HG03135 (cell line): ENCODE data around the gene PHYHD1.
A peak's percentile ranks its signal among the peaks of the same experiment; 100 is the strongest.

Experiments used
- ATAC-seq: cut with Tn5 transposase; IDR thresholded peaks from one replicate; pipeline ENCODE4 v1.9.1; 2021; ENCODE audit warnings: mild to moderate bottlenecking, moderate library complexity; ENCODE audit not compliant: unreplicated experiment

Gene PHYHD1

DNA sequence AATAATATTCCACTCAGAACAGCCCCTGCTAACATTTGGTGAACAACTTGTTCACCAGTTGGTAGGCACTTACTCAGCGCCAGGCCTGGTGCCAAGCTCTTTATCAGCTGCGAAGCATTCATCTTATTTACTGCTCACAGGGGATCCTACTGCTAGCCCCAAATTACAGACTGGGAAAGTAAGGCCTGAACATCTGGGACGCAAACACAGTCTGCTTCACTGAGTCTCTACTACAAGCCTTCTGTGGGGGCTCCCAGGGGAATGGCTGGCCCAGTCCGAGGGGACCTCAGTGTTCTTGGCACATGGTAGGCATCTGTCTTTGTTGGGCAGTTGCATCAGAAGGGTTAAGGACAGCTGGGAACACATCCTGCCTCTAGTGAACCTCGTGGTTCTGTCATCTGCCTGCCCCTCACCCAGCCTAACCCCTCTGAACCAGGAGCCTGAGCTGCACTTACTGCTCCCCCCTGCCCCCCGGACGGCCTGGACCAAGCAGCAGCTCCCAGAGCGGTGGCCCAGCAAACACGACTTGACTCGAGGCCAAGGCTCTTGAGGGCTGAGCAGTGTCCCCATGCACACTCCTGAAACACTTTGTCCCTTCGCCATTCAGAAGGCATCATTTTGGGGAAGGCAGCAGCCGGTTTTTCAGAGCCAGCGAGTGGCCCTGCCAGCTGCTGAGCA is at the start of gene PHYHD1:
PHYHD1 (plus strand) TSS at position 602 of the 678 bp plus-strand sequence. CDS start 1,342 bp downstream, outside the sequence.
- ATAC-seq: no peak

DNA sequence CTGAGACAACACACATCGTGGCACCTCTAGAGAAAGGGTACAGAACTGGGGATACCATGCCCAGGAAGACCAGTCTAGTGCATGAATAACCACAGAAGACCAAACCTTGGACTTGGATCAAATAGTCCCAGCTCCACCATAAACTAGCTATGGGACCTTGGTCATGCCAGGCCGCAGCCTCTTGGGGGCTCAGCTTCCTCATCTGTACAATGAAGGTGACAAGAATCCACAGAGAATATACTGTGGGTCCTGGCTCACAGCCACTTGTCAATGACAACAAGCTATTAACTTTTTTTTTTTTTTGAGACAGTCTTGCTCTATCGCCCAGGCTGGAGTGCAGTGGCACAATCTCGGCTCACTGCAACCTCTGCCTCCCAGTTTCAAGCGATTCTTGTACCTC is 42.9 kb upstream of the PHYHD1 start:
- ATAC-seq: no peak

DNA sequence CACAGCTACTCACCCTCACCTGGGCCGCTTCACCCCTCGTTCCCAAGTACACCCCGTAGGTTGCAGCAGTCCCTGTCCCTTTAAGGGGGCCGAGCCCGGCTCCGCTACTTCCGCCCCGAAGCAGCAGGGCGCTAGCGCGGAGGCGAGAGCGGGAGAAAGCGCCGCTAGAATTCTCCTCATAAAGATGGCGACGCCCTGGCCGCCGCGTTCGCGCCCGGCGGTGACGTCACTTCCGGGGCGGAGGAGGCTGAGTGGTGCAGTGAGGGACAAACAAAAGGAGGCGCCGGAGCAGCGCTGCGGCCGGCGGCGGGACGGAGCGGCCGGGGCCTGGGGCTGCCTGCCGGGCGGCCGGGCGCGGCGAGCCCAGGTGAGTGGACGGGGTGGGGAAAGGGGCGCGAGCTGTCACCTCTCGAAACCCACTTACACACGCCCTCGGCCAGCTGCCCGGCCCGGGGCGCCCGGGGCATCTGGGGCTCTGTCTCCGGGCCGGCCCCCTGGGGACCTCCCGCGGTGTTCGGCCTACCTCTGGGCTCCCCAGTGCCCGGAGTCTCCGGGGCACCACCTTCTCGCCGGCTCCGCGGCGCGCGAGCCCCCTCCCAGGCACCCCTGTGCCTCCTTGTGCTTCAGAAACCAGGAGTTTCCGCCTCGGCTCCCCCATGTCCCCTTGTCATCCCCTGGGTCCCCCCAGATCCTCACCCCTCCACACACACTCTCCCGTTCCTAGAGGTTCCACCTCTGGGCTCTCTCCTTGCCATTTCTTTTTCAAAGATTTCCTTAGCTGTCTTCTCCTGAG is 38.7 kb upstream of the PHYHD1 start, which contains the start of the genes KYAT1 and LRRC8A:
KYAT1 (minus strand) TSS at position 67 of the 793 bp plus-strand sequence. CDS start 36,545 bp downstream, outside the sequence.
LRRC8A (plus strand) TSS at position 250 of the 793 bp plus-strand sequence. CDS start 25,032 bp downstream, outside the sequence.
- ATAC-seq: peak; percentile 86

DNA sequence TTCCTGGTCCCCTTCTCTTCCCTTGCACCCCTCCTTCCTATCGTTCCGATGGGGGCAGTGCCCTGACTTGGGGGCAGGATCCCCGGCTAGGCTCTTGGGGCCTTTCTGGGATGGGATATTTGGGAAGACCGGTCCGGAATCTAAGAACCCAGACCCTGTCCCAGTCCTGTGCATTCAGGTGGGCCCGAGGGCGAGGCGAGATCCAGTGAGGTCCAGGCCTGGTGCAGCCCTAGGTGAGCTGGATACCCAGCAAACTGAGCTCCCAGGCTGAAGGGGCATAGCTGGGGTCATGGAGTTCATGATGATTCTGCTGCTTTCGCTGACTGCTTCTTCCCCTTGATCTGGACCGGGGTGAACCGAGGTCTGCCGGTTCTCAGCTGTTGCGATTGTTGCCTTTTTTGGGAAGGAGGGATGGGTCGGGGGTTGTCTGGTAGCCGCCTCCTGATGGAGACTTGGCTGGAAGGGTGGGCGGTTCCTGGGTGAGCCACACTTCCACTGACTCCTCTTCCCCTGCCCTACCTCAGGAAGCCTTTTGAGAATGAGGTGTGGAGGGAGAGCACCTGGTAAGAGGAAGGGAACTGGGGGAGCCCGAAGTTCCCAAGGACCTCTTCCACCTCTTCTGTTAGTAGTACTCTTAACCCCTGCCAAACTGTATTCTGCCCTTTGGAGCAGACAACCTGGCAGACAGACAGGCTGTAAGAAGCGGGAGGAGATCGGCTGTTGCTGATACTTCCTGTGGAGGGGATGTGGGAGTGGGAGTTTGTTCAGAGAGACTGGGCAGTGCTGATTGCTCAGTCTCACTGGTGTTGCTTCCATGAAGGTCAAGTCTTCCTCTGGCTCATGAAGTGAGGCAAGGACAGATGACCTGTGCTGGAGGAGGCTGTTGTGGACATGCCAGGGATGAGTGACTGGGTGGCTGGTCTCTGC is 37.8 kb upstream of the PHYHD1 start:
- ATAC-seq: no peak

DNA sequence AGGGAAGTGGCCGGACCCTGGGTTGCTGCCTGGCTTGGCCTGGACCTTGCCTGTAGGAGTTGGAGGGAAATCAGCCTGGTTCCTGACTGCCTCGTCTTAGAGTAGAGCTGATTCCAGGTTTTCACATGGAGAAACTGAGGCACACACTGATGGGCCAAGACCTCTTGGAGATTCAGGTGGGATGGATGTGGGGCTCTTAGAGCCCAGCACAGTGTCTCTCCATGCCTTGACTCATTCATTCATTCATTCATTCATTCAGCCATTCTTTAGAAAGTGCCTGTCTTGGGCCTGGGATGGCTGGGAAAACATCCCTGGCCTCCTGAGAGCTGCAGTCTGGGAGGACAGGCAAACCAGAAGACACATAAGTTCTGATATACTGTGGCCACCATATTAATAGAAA is 36.6 kb upstream of the PHYHD1 start:
- ATAC-seq: no peak

DNA sequence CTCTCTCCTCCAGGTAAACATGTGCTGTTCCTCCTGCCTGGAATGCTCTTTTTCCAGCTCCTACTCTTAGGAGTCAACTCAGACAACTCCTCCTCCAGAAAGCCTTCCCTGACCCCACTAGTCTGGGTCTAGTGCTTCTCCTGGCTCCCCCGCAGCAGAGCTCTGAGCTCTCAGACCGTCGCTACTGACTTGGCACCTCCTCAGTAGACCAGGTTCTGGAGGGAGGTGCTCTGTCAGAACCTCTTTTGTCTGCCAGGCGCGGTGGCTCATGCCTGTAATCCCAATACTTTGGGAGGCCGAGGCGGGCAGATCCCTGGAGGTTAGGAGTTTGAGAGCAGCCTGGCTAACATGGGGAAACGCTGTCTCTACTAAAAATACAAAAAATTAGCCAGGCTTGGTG is 35.4 kb upstream of the PHYHD1 start:
- ATAC-seq: no peak

DNA sequence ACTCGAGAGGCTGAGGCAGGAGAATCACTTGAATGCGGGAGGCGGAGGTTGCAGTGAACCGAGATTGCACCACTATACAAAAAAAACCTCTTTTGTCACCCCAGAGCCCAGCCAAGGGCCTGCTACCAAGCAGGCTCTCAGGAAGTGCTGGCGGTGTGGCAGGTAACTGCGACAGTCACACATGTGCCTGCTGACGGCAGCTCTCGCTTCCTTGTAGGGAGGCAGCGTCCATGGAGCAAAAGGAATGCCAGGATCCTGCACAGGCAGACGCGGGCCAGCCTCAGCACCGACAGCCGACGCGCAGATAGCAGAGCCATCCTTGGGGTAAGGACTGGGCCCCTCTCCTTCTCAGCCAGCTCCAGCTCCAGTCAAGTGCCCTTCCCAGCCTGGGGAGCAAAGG is 35.0 kb upstream of the PHYHD1 start:
- ATAC-seq: no peak

DNA sequence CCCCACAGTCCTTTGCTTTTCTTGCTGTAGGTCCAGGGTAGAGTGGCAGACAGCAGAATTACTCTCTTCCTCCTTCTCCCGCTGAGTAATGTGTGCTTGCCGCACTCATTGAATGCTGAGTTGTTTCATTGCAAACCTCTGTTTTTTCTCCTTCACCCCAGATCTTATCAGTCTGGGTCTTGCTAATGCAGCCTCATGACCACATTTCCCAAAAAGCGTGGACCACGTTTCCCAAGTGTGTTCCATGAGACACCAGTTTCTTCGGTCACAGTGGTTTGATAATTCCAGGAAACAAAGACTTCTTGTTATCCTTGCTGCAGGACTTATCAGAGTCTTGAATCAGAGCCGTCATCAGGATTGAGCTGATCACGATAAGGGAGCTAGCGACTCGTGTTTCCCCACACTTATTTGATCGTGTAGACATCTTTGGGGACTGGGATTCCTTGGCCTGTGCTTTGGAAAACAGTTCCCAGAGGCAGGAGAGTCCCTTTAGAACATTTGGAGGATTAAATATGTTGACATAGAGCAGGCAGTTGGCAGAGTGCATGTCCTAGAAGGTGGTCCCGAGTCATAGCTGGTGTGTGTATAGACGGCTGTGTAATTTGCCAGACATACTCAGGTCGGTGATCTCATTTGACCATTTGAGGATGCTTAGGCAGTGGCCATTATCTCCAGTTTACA is 34.4 kb upstream of the PHYHD1 start:
- ATAC-seq: no peak

DNA sequence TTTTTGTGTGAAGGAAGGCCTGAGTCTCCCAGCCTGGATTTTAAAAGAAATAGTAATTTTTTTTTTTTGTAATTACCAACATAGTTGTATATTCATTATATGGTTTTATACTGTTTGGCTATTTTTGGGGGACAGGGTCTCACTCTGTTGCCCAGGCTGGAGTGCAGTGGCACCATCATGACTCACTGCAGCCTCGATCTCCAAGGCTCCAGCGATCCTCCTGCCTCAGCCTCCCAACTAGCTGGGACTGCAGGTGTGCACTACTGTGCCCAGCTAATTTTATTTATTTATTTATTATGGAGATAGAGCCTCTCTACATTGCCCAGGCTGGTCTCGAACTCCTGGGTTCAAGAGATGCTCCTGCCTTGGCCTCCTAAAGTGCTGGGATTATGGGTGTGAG is 33.7 kb upstream of the PHYHD1 start:
- no peak for ATAC-seq

DNA sequence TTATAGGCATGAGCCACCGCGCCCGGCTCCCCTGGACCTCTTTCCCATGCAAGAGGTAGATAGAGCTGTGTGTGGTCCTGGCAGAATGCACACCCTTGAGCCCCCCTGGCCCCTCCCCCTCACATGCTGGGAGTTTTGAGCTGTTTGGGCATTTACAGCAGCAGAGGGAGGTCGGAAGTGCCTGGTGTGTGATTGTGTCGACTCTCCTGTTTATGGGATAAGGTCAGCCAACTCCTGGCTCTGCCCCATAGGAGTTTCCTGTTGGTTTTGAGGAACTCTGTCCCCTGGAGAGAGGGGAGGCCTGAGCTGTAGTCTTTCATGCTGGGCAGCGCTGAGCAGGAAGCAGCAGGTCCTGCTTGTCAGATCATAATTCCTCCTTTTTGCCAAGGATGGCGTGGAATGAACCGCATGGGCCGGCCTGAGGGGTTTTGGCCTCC is 32.9 kb upstream of the PHYHD1 start:
- ATAC-seq: no peak

DNA sequence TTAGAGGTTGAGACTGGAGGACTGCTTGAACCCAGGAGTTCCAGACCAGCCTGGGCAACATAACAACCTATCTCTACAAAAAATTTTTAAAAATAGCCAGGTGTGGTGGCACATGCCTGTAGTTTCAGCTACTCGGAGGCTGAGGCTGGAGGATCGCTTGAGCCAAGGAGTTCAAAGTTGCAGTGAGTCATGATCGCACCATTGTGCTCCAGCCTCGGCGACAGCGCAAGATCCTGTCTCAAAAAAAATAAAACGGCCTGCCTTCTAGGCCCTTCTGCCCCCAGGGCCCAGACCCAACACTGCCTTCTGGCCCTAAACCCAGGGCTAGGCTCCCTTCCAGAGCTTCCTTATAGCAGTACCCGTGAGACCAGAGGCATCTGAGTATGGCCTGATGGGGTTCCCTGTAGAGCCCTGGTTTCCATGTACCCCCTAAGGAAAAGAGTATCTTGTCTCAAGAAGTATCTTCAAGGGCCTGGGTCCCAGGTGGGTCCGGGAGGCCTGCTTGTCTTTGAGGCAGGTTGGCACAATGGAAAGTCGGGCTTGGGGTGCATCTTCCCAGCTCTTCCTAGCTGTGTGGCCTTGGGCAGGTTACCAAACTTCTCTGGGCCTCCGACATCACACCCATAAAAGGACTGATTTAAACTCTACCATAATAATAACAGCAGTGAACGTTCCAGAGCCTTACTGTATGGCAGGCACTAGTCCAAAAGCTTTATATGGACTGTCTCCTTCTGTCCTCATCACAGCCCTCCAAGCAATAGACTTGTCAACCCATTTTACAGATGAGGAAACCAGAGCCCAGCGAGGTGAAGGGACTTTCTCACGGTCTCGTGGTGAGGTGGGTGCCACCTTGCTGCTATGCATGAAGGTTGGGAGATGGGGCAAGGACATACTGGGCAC is 29.2 kb upstream of the PHYHD1 start:
- no peak for ATAC-seq

DNA sequence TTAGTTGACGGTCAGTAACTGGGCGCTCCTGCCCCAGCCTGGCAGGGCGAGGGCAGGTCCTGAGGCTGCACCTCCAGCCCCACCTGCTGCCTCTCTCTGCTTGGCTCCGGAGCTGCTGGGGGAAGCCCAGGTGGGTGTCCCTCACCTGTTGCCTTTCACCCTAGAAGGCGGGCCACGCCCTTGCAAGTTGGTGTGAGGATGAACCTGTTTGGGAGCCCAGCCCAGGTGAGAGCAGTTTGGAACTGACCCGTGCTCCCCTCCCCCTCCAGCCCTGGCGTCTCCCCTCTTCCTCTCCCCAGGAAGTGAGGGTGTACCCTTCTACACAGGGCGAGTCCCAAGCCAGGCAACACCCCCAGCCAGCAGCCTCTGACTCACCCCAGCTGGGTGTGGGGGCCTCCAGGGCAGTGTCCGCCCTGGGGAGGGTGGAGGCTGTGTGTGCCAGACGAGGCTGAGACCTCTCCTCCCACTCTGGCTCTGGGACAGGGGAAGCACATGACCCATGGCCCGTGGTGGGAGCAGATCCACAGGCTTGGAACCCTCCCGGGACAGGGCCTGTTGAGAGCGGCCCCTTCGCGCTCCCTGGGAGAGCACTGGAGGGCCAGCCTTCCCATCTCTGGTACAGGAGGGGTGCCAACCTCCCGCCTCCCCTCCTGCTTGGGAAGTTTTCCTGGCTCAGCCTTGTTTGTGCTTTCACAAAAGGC is 28.4 kb upstream of the PHYHD1 start:
- ATAC-seq: no peak

DNA sequence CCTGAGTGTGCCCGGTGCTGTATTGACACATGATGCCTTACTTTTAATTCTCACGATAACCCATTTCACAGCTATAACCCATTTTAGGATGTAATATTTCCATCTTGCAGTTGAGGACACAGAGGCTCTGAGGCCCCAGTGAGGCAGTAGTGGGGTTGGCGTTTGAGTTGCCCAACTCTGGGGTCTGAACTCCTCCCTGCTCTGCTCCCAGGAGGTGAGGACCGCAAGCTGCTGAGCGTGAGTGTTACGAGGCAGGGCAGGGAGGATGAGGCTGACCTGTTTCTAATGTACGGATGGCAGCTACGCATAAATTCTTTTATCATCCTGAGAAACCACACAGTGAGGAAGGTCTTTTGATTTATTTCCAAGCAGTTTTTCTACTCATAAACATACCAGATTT is 27.4 kb upstream of the PHYHD1 start:
- no peak for ATAC-seq

DNA sequence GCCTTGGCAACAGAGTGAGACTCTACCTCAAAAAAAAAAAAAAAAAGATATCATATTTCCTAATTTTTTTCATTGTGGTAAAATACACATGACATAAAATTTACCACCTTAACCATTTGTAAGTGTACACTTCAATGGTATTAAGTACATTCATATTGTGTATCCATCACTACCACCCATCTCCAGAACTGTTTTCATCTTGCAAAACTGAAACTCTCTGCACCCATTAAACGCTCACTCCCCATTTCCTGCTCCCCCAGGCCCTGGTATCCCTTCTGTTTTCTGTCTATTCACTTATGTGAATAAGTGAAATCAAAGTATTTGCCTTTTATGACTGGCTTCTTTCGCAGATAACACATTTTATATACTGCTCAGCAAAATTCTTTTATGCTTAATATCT is 26.0 kb upstream of the PHYHD1 start:
- no peak for ATAC-seq

DNA sequence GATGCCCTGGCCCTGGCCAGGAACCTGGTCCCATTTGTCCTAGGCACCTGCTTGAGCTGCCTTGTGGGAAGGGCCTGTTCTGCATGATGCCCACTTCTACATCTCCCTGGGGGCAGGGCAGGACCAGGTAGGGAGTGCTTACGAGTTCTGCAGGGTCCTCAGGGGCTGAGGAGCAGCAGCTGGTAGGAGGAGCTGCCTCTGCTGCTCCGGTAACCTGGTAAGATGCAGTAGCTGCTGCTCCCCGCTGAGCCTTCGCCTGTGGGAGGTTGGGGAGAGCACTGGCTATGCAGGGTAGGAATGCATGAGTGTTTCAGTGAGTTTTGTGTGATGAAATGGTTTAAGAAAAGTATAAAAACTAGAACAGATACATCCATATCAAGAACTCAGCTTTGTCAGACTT is 25.2 kb upstream of the PHYHD1 start:
- ATAC-seq: no peak

DNA sequence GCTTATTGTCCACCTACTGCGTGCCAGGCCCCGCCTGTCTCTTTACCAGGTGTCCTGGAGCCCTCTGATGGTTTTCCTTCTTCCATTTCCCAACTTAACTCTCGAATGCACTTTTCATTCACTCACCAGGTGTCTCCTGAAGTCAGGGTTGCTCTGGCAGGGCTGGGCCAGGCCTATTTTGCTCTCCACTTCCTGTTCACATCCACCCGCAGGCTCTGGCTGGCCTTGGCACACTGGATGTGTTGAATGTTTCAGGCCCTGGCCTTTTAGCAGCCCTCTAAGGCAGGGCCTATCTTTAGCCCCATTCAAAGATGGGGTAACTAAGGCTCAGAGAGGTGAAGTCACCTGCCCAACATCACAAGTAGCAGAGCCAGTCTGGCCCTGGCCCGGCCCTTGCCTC is 22.4 kb upstream of the PHYHD1 start:
- no peak for ATAC-seq

DNA sequence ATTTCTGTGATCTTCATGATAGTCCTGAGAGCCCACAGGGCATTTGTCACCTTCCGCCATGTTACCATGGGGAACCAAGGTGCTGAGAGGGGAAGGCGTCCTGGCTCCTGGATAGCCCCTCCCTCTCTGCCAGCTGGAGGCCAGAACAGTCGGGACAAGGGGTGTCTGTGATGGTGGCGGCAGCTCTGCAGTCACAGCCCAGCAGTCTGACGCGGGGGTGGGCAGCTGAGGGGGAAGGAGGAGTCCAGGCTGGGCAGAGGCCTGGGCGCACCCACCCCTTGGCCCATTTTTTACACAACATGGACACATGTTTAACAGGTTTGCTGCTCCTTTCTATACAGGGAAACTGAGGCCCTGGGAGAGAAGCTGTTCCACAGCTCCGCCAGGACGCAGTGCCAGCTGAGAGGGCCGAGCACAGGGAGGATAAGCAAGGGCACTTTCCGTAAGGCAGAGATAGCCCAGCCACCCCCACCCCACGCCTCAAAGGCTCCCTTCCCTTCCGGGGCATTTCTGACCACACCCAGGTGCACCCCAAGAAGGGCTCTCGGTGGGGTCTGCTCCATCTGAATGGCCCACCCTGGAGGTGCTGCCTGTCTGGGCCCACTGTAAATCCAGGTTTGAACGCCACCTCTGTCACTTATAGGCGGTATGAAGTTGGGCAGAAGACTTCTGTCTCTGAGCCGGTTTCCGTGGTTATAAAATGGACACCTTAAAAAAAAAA is 21.8 kb upstream of the PHYHD1 start:
- ATAC-seq: no peak
